ENCODE data around the gene PRX.
"Not testable (repeated sequence)": the region's sequence is repeated elsewhere in the genome, so short reads cannot be mapped to it uniquely, and the experiment has no call there.

DNA sequence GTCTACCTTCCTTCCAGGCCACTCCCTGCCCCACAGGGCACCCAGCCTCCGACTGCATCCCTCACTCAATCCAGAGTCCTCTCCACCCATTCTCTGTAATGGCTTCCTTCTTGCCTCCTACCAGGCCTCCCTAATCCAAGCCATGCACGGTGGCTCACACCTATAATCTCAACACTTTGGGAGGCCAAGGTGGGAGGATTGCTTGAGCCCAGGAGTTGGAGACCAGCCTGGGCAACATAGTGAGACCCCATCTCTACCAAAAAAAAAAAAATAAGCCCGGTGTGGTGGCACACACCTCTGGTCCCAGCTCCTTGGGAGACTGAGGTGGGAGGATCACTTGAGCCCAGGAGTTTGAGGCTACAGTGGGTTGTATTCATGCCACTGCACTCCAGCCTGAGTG is 42.9 kb downstream of the PRX start:
- TF ChIP-seq, protein P1, sequence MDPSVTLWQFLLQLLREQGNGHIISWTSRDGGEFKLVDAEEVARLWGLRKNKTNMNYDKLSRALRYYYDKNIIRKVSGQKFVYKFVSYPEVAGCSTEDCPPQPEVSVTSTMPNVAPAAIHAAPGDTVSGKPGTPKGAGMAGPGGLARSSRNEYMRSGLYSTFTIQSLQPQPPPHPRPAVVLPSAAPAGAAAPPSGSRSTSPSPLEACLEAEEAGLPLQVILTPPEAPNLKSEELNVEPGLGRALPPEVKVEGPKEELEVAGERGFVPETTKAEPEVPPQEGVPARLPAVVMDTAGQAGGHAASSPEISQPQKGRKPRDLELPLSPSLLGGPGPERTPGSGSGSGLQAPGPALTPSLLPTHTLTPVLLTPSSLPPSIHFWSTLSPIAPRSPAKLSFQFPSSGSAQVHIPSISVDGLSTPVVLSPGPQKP (IDR thresholded peaks at IDR 0.05; ENCODE audit: borderline replicate concordance, low read depth, low read length) = not testable (repeated sequence)
- TF ChIP-seq POLR2A (IDR thresholded peaks at IDR 0.05; ENCODE audit: low read depth, low read length) = not testable (repeated sequence)
